GM19438 (cell line): Measurements from ENCODE around the gene TNMD.
"Not testable (repeated sequence)": the region's sequence is repeated elsewhere in the genome, so short reads cannot be mapped to it uniquely, and the experiment has no call there.

ENCODE experiments used
- ATAC-seq: cut with Tn5 transposase; IDR thresholded peaks from one replicate; pipeline ENCODE4 v1.9.1; 2021; ENCODE audit warnings: low read depth; ENCODE audit not compliant: unreplicated experiment

Gene TNMD

GRCh38 chrX:100584611-100585010 lies at the start of gene TNMD:
TNMD (plus strand) TSS chrX:100584936; CDS start chrX:100585019, 83 bp downstream.
- ATAC-seq: no peak

- ATAC-seq: not testable (repeated sequence)
These were observed 19.2 kb upstream of the TNMD start for GRCh38 chrX:100565534-100565933.

GRCh38 chrX:100586747-100587146 lies 2.0 kb downstream of the TNMD start:
- ATAC-seq: no peak

GRCh38 chrX:100587861-100588260 lies 3.1 kb downstream of the TNMD start:
- ATAC-seq: no peak

DNA sequence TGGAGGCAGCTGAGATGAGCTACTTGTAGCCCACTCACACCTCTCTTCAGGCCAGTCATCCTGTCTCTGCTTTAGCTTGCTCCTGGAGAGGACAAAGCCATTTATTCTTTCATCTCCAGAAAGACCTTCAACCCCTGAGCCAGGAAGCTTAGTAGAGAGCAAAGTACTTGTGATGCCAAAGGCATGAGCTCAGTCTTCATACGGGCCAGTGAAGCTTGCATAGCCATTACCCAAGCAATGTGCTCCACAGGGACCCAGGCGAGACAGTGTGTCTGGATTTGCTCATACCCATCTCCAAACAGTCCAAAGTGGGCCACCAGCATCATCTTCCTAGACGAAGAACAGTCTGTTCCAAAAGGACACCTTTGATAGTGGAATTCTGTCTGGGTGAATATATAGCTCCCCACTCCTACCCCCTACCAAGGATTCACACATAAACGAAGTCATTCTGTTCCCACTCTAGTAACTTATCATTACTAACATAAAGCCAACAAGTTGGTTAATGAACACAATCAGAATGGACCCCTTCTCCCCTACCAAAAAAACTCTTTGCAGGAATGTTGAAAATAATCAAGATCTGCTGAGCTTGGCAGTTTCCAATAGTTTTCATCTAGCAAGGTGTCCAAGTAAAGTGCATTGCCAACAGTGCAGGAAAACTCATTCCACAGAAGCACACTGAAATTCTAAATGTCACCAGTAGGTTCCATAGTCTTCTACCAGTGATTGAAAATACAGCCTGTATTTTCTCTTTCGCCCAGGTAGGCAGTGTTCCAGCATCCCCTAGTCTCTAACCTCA lies 6.7 kb downstream of the TNMD start:
- ATAC-seq: no peak

GRCh38 chrX:100593126-100593525 lies 8.4 kb downstream of the TNMD start:
- no peak for ATAC-seq

DNA sequence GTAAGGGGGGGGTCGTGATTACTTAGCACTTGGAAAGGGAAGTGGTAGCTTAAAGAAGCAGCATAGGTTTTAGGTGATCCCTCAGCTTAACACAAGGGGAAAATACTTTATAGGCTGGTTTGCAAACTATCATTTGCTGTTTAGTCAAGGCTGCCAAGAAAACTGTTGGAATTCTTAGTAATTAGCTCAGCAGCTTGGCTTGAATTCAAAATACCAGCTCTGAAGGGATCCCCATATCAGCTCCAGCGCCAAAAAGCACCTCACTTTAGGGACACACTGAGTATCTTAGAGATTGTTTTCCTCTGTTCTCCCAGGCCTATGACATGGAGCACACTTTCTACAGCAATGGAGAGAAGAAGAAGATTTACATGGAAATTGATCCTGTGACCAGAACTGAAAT lies 8.8 kb downstream of the TNMD start:
- ATAC-seq: no peak

GRCh38 chrX:100596601-100597000 lies 11.9 kb downstream of the TNMD start:
- ATAC-seq: no peak

DNA sequence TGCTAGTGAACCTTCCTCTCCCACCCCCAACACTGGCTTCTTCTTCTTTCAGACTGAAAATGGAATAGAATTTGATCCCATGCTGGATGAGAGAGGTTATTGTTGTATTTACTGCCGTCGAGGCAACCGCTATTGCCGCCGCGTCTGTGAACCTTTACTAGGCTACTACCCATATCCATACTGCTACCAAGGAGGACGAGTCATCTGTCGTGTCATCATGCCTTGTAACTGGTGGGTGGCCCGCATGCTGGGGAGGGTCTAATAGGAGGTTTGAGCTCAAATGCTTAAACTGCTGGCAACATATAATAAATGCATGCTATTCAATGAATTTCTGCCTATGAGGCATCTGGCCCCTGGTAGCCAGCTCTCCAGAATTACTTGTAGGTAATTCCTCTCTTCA lies 14.7 kb downstream of the TNMD start:
- ATAC-seq: no peak

DNA sequence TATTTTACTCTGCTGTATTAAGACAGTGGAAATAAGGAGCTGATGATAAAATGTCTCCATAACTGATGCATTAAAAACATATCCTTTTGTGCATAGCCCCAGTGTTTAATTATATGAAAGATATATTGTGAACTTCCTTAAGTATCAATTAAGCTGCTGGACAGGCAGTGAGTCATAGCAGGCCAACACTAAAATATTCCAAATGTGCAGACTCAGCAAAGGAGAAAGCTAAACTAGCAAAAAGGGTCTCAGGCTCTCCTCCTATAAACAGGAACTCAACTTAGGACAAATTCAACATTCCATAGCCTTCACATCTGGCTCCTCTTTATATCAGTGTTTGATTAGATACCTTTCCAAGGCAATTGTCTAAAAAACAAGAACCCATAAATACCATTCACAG lies 15.6 kb downstream of the TNMD start:
- no peak for ATAC-seq

DNA sequence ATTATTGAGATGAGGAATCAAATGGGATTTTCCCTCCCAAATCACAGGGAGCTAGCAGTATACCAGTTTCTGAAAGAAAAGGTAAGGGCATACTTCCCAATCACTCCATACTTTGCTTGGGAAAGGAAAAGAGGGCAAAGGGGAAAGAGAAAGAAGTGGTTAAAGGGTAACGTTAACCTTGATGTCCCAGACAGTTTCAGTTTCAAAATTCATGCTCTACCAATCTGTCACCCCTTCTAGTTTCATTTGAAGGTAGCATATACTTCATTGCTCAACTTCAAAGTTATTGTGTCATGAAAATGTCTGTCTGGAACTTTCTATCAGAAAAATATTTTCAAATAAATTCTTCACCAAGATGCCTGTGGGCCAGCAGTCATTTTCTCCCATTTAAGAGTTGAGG lies 16.0 kb downstream of the TNMD start:
- no peak for ATAC-seq

DNA sequence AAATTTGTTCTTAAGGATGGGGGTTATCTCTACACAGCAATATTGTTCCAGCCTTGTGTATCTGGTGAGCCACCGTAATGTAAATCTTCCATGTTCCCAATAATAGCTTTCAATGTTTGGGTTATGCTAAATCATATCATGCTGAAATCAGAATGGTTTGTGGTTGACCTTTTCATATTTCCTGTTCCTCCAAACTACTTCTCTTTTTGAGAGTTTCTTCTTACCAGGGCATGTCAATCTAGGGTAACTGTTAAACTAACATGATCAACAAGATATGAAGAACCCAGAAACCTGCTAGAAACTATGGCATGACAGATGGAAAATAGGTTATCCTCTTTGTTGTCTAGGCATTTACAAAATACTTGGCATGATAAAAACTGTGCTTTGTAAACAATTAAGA lies 22.0 kb downstream of the TNMD start:
- ATAC-seq: no peak

DNA sequence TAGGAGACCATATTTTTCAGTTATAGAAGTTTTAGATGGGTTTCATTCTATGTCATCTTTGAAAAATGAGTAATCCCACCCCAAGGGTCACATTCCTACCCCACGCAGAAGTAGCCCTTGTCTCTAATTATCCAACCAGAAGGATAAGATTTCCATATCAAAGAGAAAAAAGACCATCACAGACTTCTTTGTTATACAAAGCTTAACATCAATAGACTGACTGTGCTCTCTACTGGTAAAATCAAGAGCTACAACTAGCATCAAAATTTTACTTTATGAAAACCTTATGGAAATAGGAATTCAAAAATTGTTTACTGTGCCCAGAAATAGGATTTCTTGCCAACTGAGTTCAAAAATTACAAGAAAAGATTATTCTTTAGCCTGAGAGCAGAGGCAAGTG lies 24.9 kb downstream of the TNMD start:
- ATAC-seq: no peak

GRCh38 chrX:100611951-100612350 lies 27.2 kb downstream of the TNMD start:
- no peak for ATAC-seq

DNA sequence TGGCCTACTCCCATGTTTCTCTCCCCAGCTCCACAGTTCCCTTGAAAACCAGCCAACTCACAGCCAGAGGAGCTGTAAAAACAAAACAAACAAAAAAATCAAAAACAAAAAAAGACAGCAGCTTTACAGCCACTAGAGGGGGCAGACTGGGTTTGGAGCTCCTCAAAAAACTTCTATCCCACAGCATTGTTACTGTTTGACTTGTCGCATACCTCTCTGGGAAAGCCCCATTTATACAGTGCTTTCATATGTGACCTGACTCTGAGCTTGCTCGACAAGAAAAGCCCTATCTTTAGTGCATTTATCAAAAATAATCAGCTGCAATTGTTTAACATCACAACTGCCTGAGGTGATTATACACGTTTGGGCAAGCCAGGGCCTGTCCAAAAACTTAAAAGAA lies 30.3 kb downstream of the TNMD start:
- ATAC-seq: peak; percentile 98

DNA sequence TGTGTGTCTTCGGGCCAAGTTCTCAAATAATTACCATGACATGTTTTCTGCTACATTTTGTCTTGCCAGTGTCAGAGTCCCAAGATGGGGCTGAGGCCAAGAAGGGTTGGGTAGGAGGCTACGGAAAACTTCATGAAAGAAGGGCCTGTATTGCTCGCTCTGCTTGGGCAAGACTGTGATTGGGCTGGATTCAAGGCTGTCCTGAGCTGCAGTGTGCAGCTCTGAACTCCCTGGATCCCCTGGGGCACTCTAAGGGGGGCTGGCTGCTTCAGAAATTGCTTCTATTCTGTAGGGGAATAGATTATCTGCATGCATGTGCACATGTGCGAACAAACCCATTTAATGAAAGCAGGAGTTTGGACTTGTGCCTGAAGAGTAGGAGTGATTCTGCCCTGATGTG lies 38.3 kb downstream of the TNMD start:
- ATAC-seq: no peak

DNA sequence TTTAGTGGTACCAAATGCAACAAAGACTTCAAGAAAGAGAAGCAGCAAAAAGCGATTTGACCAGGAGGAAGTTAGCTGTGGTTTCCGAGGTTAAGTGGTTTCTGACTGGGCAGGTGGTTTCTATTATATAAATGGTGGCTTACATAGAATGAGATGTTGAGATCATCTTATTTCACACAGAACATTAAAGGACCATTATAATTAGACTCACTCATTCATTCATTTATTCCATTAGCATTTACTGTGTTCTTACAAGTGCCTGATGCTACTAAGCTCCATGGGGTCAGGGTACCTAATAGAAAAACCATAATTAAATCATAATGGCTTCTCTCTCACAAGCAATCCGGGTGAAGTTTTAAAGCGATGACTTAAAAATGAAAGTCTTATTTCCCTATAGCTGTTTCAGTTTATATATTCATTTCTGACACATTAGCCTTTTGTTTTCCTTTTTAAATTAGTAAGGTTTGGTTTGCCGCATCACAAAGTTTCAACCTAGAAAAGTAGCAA lies 41.3 kb downstream of the TNMD start:
- peak; percentile 98 for ATAC-seq

- no peak for ATAC-seq
These were observed 50.3 kb downstream of the TNMD start for GRCh38 chrX:100635040-100635439.

DNA sequence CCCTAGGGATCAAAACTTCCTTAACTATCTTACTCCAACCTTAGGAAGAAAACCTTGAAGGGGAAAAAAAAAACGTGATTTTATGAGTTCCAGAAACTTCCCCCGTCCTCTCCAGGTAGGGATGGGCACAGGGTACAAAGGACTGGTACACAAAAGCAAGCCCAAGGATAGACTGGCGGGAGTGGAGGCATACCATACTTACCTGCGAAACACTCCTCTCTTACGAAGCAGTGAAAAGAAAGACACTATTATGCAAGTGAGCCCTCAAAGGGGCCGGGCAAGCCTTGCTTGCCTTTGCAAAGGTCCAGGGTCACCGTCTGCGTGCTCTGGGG lies 51.2 kb downstream of the TNMD start:
- no peak for ATAC-seq

DNA sequence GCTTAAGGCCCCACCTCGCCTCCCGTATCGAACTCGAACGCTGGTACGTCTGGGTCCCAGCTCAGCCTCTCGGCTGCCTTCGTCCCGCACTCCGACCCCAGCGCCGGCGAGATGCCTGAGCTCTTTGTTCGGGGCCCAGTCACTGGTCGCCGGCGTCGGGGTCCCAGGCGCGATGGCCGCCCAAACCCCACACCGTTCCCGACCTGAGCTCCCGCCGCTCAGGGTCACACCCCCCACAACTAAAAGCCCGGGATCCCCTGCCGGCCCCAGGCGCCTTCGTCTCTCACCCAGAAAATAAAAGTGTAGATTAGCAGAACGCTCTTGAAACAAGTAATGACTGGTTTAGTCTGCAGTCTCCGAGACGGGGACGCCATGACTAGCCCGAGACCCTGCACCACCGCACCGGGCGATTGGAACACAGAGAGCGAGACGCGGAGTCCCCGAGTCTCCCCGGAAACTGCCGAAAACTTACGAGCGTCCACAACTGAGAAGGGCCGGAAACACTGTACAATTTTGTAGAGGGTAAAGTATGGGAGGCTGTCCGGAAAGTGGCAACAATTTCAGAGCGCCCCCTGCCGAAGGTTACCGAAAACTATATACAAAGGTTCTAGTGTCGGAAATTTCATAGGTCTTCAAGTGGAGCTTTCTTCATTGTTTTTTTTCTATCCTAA lies 51.7 kb downstream of the TNMD start, which contains the start of gene TSPAN6:
Gene TSPAN6 (minus strand): TSS at position 486 of the 671 bp plus-strand sequence. CDS start 112 bp downstream, at position 374.
- ATAC-seq: peak; percentile 90

DNA sequence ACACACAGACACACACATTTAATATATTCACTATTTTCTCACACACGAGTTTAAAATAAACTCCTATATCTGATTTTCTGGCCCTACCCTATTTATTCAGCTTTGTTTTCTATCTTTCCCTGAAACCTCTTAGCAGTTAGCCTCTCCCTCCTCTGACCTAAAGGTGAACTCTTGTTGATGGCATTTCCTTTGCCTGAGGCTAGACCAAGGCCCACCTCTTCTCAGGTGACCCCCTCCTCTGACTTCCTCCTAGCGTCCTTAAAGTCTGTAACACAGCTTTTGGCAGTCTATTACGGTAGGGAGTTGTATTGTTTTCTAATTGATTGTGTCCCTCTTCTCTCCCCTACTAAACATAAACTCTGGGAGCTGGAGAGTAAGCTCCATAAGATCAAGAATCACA lies 57.6 kb downstream of the TNMD start:
- no peak for ATAC-seq

DNA sequence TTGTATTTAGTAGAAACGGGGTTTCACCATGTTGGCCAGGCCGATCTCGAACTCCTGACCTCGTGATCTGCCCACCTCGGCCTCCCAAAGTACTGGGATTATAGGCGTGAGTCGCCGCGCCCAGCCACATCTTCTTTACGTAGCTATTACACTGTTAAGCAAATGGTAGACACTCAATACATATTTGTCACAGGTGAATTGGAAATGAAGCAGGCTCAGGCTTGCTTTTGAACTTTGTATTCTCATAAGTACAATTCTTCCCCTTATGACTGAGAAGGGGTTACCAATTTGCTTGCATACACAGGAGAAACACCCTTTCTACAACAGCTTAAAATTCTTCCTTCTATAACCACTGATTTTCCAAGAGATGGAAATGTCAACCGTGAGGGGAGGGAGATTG lies 58.5 kb downstream of the TNMD start:
- ATAC-seq: no peak
